ENCODE results near the gene P2RX7.

Gene P2RX7

DNA sequence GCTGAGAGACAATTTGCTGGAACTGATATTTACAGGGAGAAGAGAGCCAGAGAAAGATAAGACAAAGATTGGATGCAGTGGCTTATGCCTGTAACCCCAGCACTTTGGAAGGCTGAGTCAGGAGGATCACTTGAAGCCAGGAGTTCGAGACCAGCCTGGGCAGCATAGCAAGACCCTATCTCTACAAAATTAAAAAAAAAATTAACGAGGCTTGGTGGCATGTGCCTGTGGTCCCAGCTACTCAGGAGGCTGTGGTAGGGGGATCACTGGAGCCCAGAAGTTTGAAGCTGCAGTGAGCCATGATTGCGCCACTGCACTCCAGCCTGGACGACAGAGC, 2.9 kb upstream of the P2RX7 start:
- no peak for DNase-seq (ENCODE audit: extremely low spot score)
- TF ChIP-seq, protein P1, sequence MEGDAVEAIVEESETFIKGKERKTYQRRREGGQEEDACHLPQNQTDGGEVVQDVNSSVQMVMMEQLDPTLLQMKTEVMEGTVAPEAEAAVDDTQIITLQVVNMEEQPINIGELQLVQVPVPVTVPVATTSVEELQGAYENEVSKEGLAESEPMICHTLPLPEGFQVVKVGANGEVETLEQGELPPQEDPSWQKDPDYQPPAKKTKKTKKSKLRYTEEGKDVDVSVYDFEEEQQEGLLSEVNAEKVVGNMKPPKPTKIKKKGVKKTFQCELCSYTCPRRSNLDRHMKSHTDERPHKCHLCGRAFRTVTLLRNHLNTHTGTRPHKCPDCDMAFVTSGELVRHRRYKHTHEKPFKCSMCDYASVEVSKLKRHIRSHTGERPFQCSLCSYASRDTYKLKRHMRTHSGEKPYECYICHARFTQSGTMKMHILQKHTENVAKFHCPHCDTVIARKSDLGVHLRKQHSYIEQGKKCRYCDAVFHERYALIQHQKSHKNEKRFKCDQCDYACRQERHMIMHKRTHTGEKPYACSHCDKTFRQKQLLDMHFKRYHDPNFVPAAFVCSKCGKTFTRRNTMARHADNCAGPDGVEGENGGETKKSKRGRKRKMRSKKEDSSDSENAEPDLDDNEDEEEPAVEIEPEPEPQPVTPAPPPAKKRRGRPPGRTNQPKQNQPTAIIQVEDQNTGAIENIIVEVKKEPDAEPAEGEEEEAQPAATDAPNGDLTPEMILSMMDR (IDR thresholded peaks at IDR 0.05; ENCODE audit: control extremely low read depth, extremely low read depth, low read depth, missing control alignments): no peak
- ChIA-PET CTCF (no interaction called here), POLR2A (no interaction called here)

DNA sequence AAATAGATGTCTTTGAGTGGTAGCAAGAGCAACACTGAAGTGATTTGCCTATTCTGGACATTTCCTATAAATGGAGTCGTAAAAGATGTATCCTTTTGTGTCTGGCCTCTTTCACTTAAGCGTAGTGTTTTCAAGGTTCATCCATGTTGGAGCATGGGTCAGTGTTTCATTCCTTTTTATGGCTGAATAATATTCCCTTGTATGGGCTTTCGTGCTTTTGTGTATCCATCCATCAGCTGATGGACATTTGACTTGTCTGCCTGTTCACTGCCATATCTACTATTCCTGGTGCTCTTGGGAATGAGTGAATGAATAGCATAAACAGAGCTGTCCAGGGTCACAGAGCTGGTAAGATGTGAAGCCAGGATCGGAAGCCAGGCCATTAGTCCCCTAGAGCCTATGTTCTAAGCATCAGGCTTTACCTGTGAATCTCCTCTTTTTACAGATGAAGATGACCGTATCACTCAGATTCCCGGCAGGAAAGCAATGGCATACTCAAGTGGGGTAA, 1.8 kb upstream of the P2RX7 start:
- CTCF ChIA-PET: interaction anchor here (1.4 kb wide), 1 partner anchor 11 kb away, joined by 4 read pairs; no protein-coding TSS in a partner anchor
- no peak for DNase-seq (ENCODE audit: extremely low spot score)
- TF ChIP-seq, protein P1 (IDR thresholded peaks at IDR 0.05; ENCODE audit: control extremely low read depth, extremely low read depth, low read depth, missing control alignments): no peak
- POLR2A ChIA-PET: interaction anchor here (0.6 kb wide), 1 partner anchor 210 kb away, joined by 3 read pairs; no protein-coding TSS in a partner anchor

DNA sequence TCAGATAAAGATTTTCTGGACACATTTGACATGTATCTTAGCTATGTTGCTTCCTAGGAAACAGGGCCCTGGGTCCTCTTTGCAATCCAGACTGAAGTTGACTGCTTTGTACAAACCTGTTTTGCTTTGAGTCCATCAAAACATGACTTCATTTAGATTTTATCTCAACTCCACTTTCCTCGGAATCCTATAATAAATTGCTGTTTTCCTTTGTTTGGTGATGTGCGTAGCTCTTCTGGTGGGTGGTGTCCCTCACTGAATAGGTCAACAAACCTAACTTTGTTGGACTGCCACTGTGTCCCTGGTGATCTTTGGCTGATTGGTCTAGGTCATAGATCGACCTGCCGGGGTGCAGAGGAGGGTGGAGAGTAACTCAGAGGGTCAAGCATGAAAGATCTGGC, 735 bp upstream of the P2RX7 start:
- ChIA-PET POLR2A (no interaction called here), CTCF (interaction anchor here (0.8 to 1.4 kb wide), 6 partner anchors 10 to 36 kb away, joined by 3 to 5 read pairs (median 4); no protein-coding TSS in a partner anchor)
- TF ChIP-seq, protein P1 (IDR thresholded peaks at IDR 0.05; ENCODE audit: control extremely low read depth, extremely low read depth, low read depth, missing control alignments): no peak
- no peak for DNase-seq (ENCODE audit: extremely low spot score)

DNA sequence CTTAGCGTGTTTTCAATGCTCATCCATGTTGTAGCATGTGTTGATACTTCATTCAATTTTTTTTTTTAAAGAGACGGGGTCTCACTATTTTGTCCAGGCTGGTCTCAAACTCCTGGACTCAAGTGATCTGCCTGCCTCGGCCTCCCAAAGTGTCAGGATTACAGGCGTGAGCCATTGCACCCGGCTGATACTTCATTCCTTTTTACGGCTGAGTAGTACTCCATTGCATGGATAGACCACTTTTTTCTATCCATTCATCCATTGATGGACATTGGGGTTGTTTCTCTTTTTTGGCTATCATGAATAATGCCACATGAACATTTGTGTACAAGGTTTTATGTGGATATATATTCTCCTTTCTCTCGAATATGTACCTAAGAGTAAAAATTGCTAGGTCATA, 1.2 kb downstream of the P2RX7 start:
- ChIA-PET POLR2A (no interaction called here), CTCF (interaction anchor here (0.8 kb wide), 1 partner anchor 443 kb away, joined by 3 read pairs; no protein-coding TSS in a partner anchor)
- no peak for DNase-seq (ENCODE audit: extremely low spot score)
- TF ChIP-seq, protein P1 (IDR thresholded peaks at IDR 0.05; ENCODE audit: control extremely low read depth, extremely low read depth, low read depth, missing control alignments): no peak

DNA sequence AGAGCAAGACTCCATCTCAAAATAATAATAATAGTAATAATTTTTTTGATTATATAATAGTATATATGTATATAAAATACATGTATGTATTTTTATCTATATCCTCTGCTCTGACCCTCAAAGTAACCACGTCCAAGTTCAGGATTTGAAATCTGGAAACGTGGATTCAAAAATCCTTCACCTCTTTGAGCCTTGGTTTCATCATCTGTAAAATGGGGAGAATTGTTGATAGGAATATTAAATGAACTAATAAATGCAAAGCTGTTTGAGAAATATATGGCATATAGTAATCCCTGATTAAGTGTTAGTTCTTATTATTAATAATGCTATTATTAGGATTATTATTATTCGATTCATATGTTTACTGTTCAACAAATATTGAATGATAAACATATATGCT, 2.6 kb downstream of the P2RX7 start:
- DNase-seq (ENCODE audit: extremely low spot score): no peak
- POLR2A ChIA-PET: interaction anchor here (0.6 kb wide), 1 partner anchor 552 kb away, joined by 3 read pairs; no protein-coding TSS in a partner anchor
- CTCF ChIA-PET: no interaction called here
- TF ChIP-seq, protein P1 (IDR thresholded peaks at IDR 0.05; ENCODE audit: control extremely low read depth, extremely low read depth, low read depth, missing control alignments): no peak

DNA sequence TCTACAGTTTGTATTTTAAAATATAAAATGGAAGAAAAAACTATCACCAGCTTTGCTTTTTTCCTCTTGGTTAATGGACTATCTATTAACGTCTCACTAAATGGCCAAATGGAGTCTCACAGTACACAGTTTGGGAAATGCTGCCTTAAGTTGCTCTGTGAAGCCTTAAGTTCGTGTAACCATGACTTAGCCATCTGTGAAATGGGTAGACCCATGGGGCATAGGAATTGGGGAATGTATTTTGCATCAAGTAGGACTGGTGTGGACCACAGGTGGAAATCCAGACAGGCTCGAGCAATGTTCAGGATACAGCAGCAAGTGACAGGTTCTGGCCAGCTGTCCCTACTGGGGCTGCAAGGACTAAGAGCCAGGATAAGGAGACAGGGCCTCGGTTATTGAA, 4.8 kb downstream of the P2RX7 start:
- no peak for DNase-seq (ENCODE audit: extremely low spot score)
- ChIA-PET POLR2A (no interaction called here), CTCF (no interaction called here)
- TF ChIP-seq, protein P1 (IDR thresholded peaks at IDR 0.05; ENCODE audit: control extremely low read depth, extremely low read depth, low read depth, missing control alignments): no peak
